ENCODE data around the gene PNMA6F.
"Not testable (repeated sequence)": the region's sequence is repeated elsewhere in the genome, so short reads cannot be mapped to it uniquely, and the experiment has no call there.

Gene PNMA6F

DNA sequence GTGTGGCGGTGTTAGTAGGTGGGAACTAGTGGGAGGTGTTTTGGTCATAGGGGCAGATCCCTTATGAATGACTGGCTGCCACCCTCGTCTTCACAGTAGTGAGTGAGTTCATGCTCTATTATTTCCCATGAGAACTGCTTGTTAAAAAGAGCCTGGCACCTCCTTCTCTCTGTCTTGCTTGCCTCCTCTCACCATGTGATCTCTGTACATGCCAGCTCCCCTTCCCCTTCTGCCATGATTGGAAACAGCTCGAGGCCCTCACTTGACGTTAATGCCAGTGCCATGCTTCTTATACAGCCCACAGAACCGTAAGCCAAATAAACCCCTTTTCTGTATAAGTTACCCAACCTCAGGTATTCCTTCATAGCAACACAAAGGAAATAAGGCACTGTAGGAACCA lies 21.7 kb downstream of the PNMA6F start:
- Histone ChIP-seq H3K9me2 (replicated peaks; ENCODE audit: insufficient read depth, low read length) (no peaks in the 10 kb centered on the region), H3K36me3 (replicated peaks; ENCODE audit: insufficient read depth, low read length) (no peaks in the 10 kb centered on the region), H3K27ac (ENCODE audit: low read length) (no peak overlapping the region), H3K4me2 (ENCODE audit: low read depth, low read length) (no peak overlapping the region), H4K20me1 (ENCODE audit: insufficient read depth, low read length) (no peaks in the 10 kb centered on the region), H3K9ac (ENCODE audit: low read length) (no peak overlapping the region), H3K9me3 (replicated peaks; ENCODE audit: insufficient read depth, low read length) (no peaks in the 10 kb centered on the region), H2AFZ (ENCODE audit: low read length) (no peak overlapping the region), H3F3A (ENCODE audit: insufficient read depth, low read length) (no peaks in the 10 kb centered on the region), H3K4me3 (ENCODE audit: low read length) (no peak overlapping the region), H3K79me2 (ENCODE audit: low read length) (no peaks in the 10 kb centered on the region), H3K27me3 (replicated peaks; ENCODE audit: insufficient read depth, low read length) (no peaks in the 10 kb centered on the region), H3K4me1 (ENCODE audit: low read length) (no peaks in the 10 kb centered on the region)
- TF ChIP-seq EZH2 (optimal IDR thresholded peaks at IDR 0.05; ENCODE audit: low read depth, low read length) (no peak), EZH2phosphoT487 (IDR thresholded peaks at IDR 0.05; ENCODE audit: low read length) (no peak)
- TF ChIP-seq, protein P1, sequence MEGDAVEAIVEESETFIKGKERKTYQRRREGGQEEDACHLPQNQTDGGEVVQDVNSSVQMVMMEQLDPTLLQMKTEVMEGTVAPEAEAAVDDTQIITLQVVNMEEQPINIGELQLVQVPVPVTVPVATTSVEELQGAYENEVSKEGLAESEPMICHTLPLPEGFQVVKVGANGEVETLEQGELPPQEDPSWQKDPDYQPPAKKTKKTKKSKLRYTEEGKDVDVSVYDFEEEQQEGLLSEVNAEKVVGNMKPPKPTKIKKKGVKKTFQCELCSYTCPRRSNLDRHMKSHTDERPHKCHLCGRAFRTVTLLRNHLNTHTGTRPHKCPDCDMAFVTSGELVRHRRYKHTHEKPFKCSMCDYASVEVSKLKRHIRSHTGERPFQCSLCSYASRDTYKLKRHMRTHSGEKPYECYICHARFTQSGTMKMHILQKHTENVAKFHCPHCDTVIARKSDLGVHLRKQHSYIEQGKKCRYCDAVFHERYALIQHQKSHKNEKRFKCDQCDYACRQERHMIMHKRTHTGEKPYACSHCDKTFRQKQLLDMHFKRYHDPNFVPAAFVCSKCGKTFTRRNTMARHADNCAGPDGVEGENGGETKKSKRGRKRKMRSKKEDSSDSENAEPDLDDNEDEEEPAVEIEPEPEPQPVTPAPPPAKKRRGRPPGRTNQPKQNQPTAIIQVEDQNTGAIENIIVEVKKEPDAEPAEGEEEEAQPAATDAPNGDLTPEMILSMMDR (IDR thresholded peaks at IDR 0.05; ENCODE audit: low read length) = no peak
- DNase-seq = no peak

DNA sequence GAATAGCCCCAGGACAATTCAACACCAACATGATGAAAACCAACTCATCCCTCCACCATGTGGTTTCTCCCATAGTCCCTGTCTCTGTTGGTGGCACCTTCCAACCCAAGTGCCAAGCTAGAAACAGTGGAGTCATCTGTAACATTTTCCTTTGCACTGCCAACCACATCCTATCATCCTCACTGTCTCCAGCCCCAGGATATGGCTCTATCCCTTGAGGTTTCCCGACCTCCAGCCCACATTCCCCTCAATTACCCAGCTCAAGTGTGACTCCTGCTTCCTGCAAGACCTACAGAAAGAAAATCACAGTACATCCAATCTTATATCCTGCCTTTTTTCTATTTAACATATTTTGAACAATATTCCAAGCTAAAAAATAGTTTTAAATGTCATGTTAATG lies 24.2 kb downstream of the PNMA6F start:
- DNase-seq = no peak
- Histone ChIP-seq H3K4me3 (ENCODE audit: low read length) (no peak overlapping the region), H3K36me3 (replicated peaks; ENCODE audit: insufficient read depth, low read length) (no peaks in the 10 kb centered on the region), H3K9me2 (replicated peaks; ENCODE audit: insufficient read depth, low read length) (no peaks in the 10 kb centered on the region), H2AFZ (ENCODE audit: low read length) (no peak overlapping the region), H3F3A (ENCODE audit: insufficient read depth, low read length) (peaks cover 5% of the 10 kb centered on the region; the same call in 1 of the 2 replicates), H4K20me1 (ENCODE audit: insufficient read depth, low read length) (no peaks in the 10 kb centered on the region), H3K4me2 (ENCODE audit: low read depth, low read length) (no peak overlapping the region), H3K79me2 (ENCODE audit: low read length) (no peaks in the 10 kb centered on the region), H3K4me1 (ENCODE audit: low read length) (peaks cover 10% of the 10 kb centered on the region), H3K27me3 (replicated peaks; ENCODE audit: insufficient read depth, low read length) (no peaks in the 10 kb centered on the region), H3K9me3 (replicated peaks; ENCODE audit: insufficient read depth, low read length) (no peaks in the 10 kb centered on the region), H3K9ac (ENCODE audit: low read length) (no peak overlapping the region), H3K27ac (ENCODE audit: low read length) (no peak overlapping the region)
- TF ChIP-seq, protein P1 (IDR thresholded peaks at IDR 0.05; ENCODE audit: low read length) = no peak
- TF ChIP-seq EZH2 (optimal IDR thresholded peaks at IDR 0.05; ENCODE audit: low read depth, low read length) = no peak
- no peak for TF ChIP-seq EZH2phosphoT487 (IDR thresholded peaks at IDR 0.05; ENCODE audit: low read length)

DNA sequence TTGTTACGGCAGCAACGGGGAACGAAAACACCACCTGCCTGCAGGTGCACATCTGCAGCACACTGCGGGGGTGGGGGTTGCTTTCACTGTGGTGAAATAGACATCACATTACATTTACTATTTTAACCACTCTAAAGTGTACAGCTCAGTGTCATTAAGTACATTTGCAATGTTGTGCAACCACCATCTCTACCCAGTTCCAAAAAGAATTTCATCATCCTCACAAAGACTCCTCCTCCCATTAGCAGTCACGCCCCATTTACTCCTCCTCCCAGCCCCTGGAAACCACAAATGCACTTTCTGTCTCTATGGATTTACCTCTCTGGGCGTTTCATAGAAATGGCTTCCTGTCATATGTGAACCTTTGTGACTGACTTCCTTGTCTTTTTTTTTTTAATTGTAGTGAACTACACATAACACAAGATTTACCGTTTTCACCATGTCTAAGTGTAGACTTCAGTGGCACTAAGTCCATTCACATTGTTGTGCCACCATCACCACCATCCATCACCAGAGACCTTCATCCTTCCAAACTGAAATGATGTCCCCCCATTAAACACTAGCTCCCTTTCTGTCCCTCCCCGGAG lies 28.0 kb downstream of the PNMA6F start:
- peak overlapping the region; percentile 60 for H2AFZ ChIP-seq (ENCODE audit: low read length)
- not testable (repeated sequence) for H3K36me3 ChIP-seq (replicated peaks; ENCODE audit: insufficient read depth, low read length); H3K4me1 ChIP-seq (ENCODE audit: low read length); H3K9me3 ChIP-seq (replicated peaks; ENCODE audit: insufficient read depth, low read length); H3K79me2 ChIP-seq (ENCODE audit: low read length); H4K20me1 ChIP-seq (ENCODE audit: insufficient read depth, low read length); H3F3A ChIP-seq (ENCODE audit: insufficient read depth, low read length); H3K9me2 ChIP-seq (replicated peaks; ENCODE audit: insufficient read depth, low read length); DNase-seq; H3K27me3 ChIP-seq (replicated peaks; ENCODE audit: insufficient read depth, low read length)
- H3K9ac ChIP-seq (ENCODE audit: low read length) = peak overlapping the region; percentile 42; the same call in 1 of the 2 replicates
- H3K4me3 ChIP-seq (ENCODE audit: low read length) = peak overlapping the region; percentile 7; the same call in 1 of the 2 replicates
- peak overlapping the region; percentile 47 for H3K4me2 ChIP-seq (ENCODE audit: low read depth, low read length)
- peak overlapping the region; percentile 86 for H3K27ac ChIP-seq (ENCODE audit: low read length)

DNA sequence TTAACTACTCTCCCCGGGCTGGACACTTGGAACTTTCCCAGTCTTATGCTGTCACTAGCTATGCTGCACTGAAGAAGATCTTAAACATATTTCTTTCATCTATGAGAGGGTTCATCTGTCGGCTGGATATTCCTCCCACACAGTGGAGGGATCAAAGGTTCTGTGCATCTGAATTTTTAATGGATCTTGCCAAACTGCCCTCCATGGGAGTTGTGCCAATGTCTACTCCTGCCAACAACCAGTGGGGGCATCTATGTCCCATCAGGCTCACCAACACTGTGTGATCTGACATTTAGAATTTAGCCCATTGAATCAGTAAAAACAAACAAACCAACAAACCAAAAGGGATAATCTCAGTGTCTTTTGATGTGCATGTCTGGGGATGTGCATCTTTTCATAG lies 32.8 kb downstream of the PNMA6F start:
- not testable (repeated sequence) for DNase-seq; H3K9me3 ChIP-seq (replicated peaks; ENCODE audit: insufficient read depth, low read length); H2AFZ ChIP-seq (ENCODE audit: low read length); H3F3A ChIP-seq (ENCODE audit: insufficient read depth, low read length); H3K36me3 ChIP-seq (replicated peaks; ENCODE audit: insufficient read depth, low read length); H3K27me3 ChIP-seq (replicated peaks; ENCODE audit: insufficient read depth, low read length); H3K9ac ChIP-seq (ENCODE audit: low read length); H3K4me1 ChIP-seq (ENCODE audit: low read length); H3K9me2 ChIP-seq (replicated peaks; ENCODE audit: insufficient read depth, low read length); H3K4me2 ChIP-seq (ENCODE audit: low read depth, low read length); H3K27ac ChIP-seq (ENCODE audit: low read length); H3K79me2 ChIP-seq (ENCODE audit: low read length); H3K4me3 ChIP-seq (ENCODE audit: low read length); H4K20me1 ChIP-seq (ENCODE audit: insufficient read depth, low read length)

DNA sequence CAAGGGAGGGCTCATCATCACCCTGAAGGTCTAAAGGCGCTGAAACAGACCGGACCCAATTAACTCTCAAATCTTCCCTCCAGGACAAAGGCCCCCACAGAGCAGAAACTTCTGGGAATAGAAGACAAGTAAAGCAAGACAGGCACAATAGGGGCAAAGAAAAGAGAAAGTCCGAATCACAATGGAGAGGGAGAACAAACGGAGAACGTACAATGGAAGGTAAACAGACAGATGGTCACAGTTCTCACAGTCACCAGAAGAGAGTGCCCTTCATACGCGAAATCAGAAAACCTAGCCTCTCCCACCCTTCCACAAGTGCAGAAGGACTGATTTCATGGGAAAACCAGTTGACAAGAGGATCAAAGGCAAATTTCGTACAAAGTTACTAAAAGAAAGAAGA lies 35.9 kb downstream of the PNMA6F start:
- not testable (repeated sequence) for H3F3A ChIP-seq (ENCODE audit: insufficient read depth, low read length); H3K9me2 ChIP-seq (replicated peaks; ENCODE audit: insufficient read depth, low read length); H3K4me2 ChIP-seq (ENCODE audit: low read depth, low read length); H3K27me3 ChIP-seq (replicated peaks; ENCODE audit: insufficient read depth, low read length); H3K27ac ChIP-seq (ENCODE audit: low read length); H3K79me2 ChIP-seq (ENCODE audit: low read length); H3K9ac ChIP-seq (ENCODE audit: low read length); H3K36me3 ChIP-seq (replicated peaks; ENCODE audit: insufficient read depth, low read length); H3K4me1 ChIP-seq (ENCODE audit: low read length); H4K20me1 ChIP-seq (ENCODE audit: insufficient read depth, low read length); DNase-seq; H3K4me3 ChIP-seq (ENCODE audit: low read length); H2AFZ ChIP-seq (ENCODE audit: low read length); H3K9me3 ChIP-seq (replicated peaks; ENCODE audit: insufficient read depth, low read length)

DNA sequence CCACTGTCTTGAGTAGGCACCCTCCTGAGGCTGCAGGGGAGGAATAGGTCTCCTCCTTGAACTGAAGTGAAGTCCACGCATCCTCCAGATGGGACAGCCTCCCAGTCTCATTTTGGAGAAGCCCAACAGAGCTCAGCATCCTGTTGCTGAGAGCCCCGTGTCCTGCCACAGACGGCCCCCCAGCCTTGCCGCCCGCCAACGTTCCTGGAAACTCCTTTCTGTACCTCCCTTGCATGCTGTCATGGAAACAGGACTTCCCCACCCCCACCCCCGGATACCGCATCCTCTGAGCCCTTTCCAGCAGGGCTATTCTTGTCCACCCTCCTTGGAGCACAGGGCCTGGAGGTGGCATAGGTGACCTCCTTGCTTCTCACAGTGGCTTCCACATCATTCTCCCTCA lies 37.6 kb downstream of the PNMA6F start:
- not testable (repeated sequence) for H3K27ac ChIP-seq (ENCODE audit: low read length); H3F3A ChIP-seq (ENCODE audit: insufficient read depth, low read length); DNase-seq; H3K4me2 ChIP-seq (ENCODE audit: low read depth, low read length); H3K4me3 ChIP-seq (ENCODE audit: low read length); H3K9me2 ChIP-seq (replicated peaks; ENCODE audit: insufficient read depth, low read length); H4K20me1 ChIP-seq (ENCODE audit: insufficient read depth, low read length); H3K27me3 ChIP-seq (replicated peaks; ENCODE audit: insufficient read depth, low read length); H2AFZ ChIP-seq (ENCODE audit: low read length); H3K4me1 ChIP-seq (ENCODE audit: low read length); H3K9ac ChIP-seq (ENCODE audit: low read length); H3K79me2 ChIP-seq (ENCODE audit: low read length); H3K36me3 ChIP-seq (replicated peaks; ENCODE audit: insufficient read depth, low read length); H3K9me3 ChIP-seq (replicated peaks; ENCODE audit: insufficient read depth, low read length)

Measured in MM.1S (cell line).